IMR-90 (cell line): ENCODE measurements around the gene ATP10B. TPM values are rescaled to one million over a fixed set of nuclear protein-coding genes. Genes with fewer than 3 reads are reported as not detected.

Source experiments
- ATAC-seq: fragments of 200-7000 bp; cut with Tn5 transposase; 2 replicates; pipeline ENCODE4 v1.9.1; 2020; ENCODE audit warnings: low read depth, mild to moderate bottlenecking, moderate library complexity
- BruUV-seq: library from RNA; stranded (reverse); fragments of 400-500 nt; replicated peaks from 2 replicates; lab custom pipeline; 2021; lab: Mats Ljungman, UMichigan
- CTCF ChIA-PET: fragments of 300-600 bp; formaldehyde crosslinking; extraction: SDS; loops from one replicate; lab custom pipeline; 2021; ENCODE audit warnings: antibody characterized with exemption; lab: Yijun Ruan, JAX
- POLR2A ChIA-PET: fragments of 300-600 bp; sonication (Branson Sonifier 250); formaldehyde crosslinking; loops from one replicate; lab custom pipeline; 2022; ENCODE audit warnings: antibody characterized with exemption; ENCODE audit not compliant: unreplicated experiment; lab: Charles Lee
- DNase-seq: peaks from one replicate; pipeline ENCODE4 v3.0.0; 2013
- H2AFZ ChIP-seq: replicated peaks from 2 replicates; pipeline ENCODE3; 2013; ENCODE audit warnings: low read length, mild to moderate bottlenecking; ENCODE audit not compliant: poor library complexity
- H2AK5ac ChIP-seq: 2 replicates; pipeline ENCODE4 v1.6.1; 2013; ENCODE audit warnings: low read depth, low read length, inconsistent platforms
- H2AK9ac ChIP-seq: replicated peaks from 2 replicates; pipeline ENCODE3; 2013; ENCODE audit warnings: mild to moderate bottlenecking, low read depth, low read length, moderate library complexity; ENCODE audit not compliant: poor library complexity
- H2BK120ac ChIP-seq: 2 replicates; pipeline ENCODE4 v1.6.1; 2013; ENCODE audit warnings: low read depth, low read length, inconsistent platforms
- H2BK15ac ChIP-seq: 3 replicates; pipeline ENCODE4 v1.6.1; 2013; ENCODE audit warnings: low read depth, low read length, inconsistent platforms
- H2BK20ac ChIP-seq: 2 replicates; pipeline ENCODE4 v1.6.1; 2013; ENCODE audit warnings: low read depth, mild to moderate bottlenecking, inconsistent platforms, low read length, moderate library complexity
- H2BK5ac ChIP-seq: 2 replicates; pipeline ENCODE4 v1.6.1; 2013; ENCODE audit warnings: mild to moderate bottlenecking, low read depth, low read length, inconsistent platforms; ENCODE audit not compliant: poor library complexity, severe bottlenecking
- H3K14ac ChIP-seq: replicated peaks from 2 replicates; pipeline ENCODE4 v1.6.1; 2013; ENCODE audit warnings: low read depth, low read length, inconsistent platforms
- H3K18ac ChIP-seq: 2 replicates; pipeline ENCODE4 v1.6.1; 2013; ENCODE audit warnings: low read depth, low read length, control low read depth
- H3K23ac ChIP-seq: 2 replicates; pipeline ENCODE4 v1.6.1; 2013; ENCODE audit warnings: low read depth, low read length, inconsistent platforms
- H3K27ac ChIP-seq: 2 replicates; pipeline ENCODE4 v1.5.1; 2013; ENCODE audit warnings: mild to moderate bottlenecking, control low read depth, low read length; ENCODE audit not compliant: insufficient read depth
- H3K27me3 ChIP-seq: 2 replicates; pipeline ENCODE4 v1.6.1; 2013; ENCODE audit warnings: low read length; ENCODE audit not compliant: control insufficient read depth, insufficient read depth
- H3K36me3 ChIP-seq: 2 replicates; pipeline ENCODE4 v1.6.1; 2013; ENCODE audit warnings: low read length, mixed read lengths; ENCODE audit not compliant: control insufficient read depth, insufficient read depth
- H3K4ac ChIP-seq: 2 replicates; pipeline ENCODE4 v1.6.1; 2013; ENCODE audit warnings: low read depth, low read length, inconsistent platforms
- H3K4me1 ChIP-seq: 2 replicates; pipeline ENCODE4 v1.6.1; 2013; ENCODE audit warnings: low read length, mixed read lengths; ENCODE audit not compliant: control insufficient read depth, insufficient read depth
- H3K4me2 ChIP-seq: 2 replicates; pipeline ENCODE4 v1.6.1; 2013; ENCODE audit warnings: low read depth, mild to moderate bottlenecking, control low read depth, low read length, moderate library complexity
- H3K4me3 ChIP-seq: 2 replicates; pipeline ENCODE4 v1.5.1; 2013; ENCODE audit warnings: low read depth, mild to moderate bottlenecking, control low read depth, low read length, moderate library complexity; ENCODE audit not compliant: insufficient read depth
- H3K56ac ChIP-seq: 2 replicates; pipeline ENCODE4 v1.6.1; 2013; ENCODE audit warnings: low read length, inconsistent platforms; ENCODE audit not compliant: insufficient read depth; ENCODE audit errors: extremely low read depth
- H3K79me1 ChIP-seq, 2 experiments: 2 replicates each; pipeline ENCODE4 v1.6.1; 2013; ENCODE audit warnings: low read length in 2 of 2, inconsistent platforms in 1 of 2, low read depth in 1 of 2
- H3K9ac ChIP-seq: 2 replicates; pipeline ENCODE4 v1.6.1; 2013; ENCODE audit warnings: low read depth, low read length, control low read depth
- H3K9me1 ChIP-seq: 2 replicates; pipeline ENCODE4 v1.6.1; 2013; ENCODE audit warnings: low read length, inconsistent platforms; ENCODE audit not compliant: insufficient read depth
- H3K9me3 ChIP-seq: 2 replicates; pipeline ENCODE4 v1.6.1; 2013; ENCODE audit warnings: low read length; ENCODE audit not compliant: control insufficient read depth, insufficient read depth
- H4K20me1 ChIP-seq: 2 replicates; pipeline ENCODE4 v1.6.1; 2013; ENCODE audit warnings: low read length, inconsistent platforms; ENCODE audit not compliant: insufficient read depth
- H4K5ac ChIP-seq: 2 replicates; pipeline ENCODE4 v1.6.1; 2013; ENCODE audit warnings: mild to moderate bottlenecking, low read depth, low read length, control low read depth
- H4K8ac ChIP-seq, 2 experiments: 2 replicates each; pipeline ENCODE4 v1.6.1; 2013; ENCODE audit warnings: low read depth in 2 of 2, low read length in 2 of 2, control low read depth in 1 of 2, inconsistent platforms in 1 of 2
- H4K91ac ChIP-seq: 2 replicates; pipeline ENCODE4 v1.6.1; 2013; ENCODE audit warnings: low read depth, low read length, inconsistent platforms; ENCODE audit not compliant: insufficient read depth
- BHLHE40 ChIP-seq: fragments of 150-350 bp; IDR thresholded peaks from 2 replicates; pipeline ENCODE4 v1.6.1; 2016; ENCODE audit warnings: mild to moderate bottlenecking, low read depth, low read length
- CHD1 ChIP-seq: IDR thresholded peaks from 2 replicates; pipeline ENCODE4 v1.6.1; 2012; ENCODE audit warnings: low read depth, low read length, improper control_type of control experiment
- MAZ ChIP-seq: IDR thresholded peaks from 2 replicates; pipeline ENCODE4 v1.6.1; 2012; ENCODE audit warnings: low read depth, mild to moderate bottlenecking, low read length, improper control_type of control experiment, moderate library complexity, borderline replicate concordance
- MXI1 ChIP-seq: IDR thresholded peaks from 2 replicates; pipeline ENCODE4 v1.6.1; 2012; ENCODE audit warnings: low read depth, mild to moderate bottlenecking, low read length, moderate library complexity, borderline replicate concordance
- NFE2L2 ChIP-seq: fragments of 150-350 bp; IDR thresholded peaks from 2 replicates; pipeline ENCODE4 v1.6.1; 2016; ENCODE audit warnings: low read depth, mild to moderate bottlenecking, low read length
- RFX5 ChIP-seq: IDR thresholded peaks from 2 replicates; pipeline ENCODE4 v1.8.0; 2012; ENCODE audit warnings: low read depth, mild to moderate bottlenecking, low read length, moderate library complexity
- SMC3 ChIP-seq: fragments of 150-350 bp; IDR thresholded peaks from 2 replicates; pipeline ENCODE4 v1.6.1; 2016; ENCODE audit warnings: low read depth, mild to moderate bottlenecking, antibody characterized with exemption, low read length, moderate library complexity
- WGBS, 2 experiments: methylation state at CpG; one replicate each; pipeline versions ENCODE4 v1.1.5 to v1.1.7; 2013; ENCODE audit warnings: missing lambda C conversion rate in 2 of 2; ENCODE audit not compliant: insufficient read length in 1 of 2; ENCODE audit errors: extremely low coverage in 2 of 2; 5-methylcytosine and 5-hydroxymethylcytosine counted together
- dilution Hi-C: fragments of 300-500 bp; cut with HindIII; formaldehyde crosslinking; loops from one replicate; pipeline ENCODE4 v1.14.3; 2018; ENCODE audit warnings: low sequenced_read_pairs; ENCODE audit not compliant: unreplicated experiment
- in situ Hi-C: fragments of 300-500 bp; cut with MboI; formaldehyde crosslinking; loops from 3 replicates; pipeline ENCODE4 v1.14.3; 2019; ENCODE audit warnings: low sequenced_read_pairs, inconsistent platforms, mixed read lengths
- intact Hi-C: fragments of 100-400 bp; cut with micrococcal nuclease; formaldehyde crosslinking; loops from 2 replicates; pipeline ENCODE4 v1.10.0; 2022
- polyA plus RNA-seq, 3 experiments: library from polyadenylated mRNA; depleted of rRNA; stranded (reverse); fragments of >200 nt; gene quantifications; 2 replicates each; pipeline ENCODE4 v1.2.3, GENCODE V29; 2012; ENCODE audit warnings: low replicate concordance in 1 of 3
- total RNA-seq: library from RNA; depleted of rRNA; stranded (reverse); fragments of >200 nt; gene quantifications from 2 replicates; pipeline ENCODE4 v1.2.3, GENCODE V29; 2012
- TF ChIP-seq, protein P1 (sequence below): fragments of 150-350 bp; IDR thresholded peaks from 2 replicates; pipeline ENCODE4 v1.6.1; 2016; ENCODE audit warnings: low read depth, mild to moderate bottlenecking, low read length, moderate library complexity, borderline replicate concordance

The ATP10B gene
- total and polyA plus RNA-seq, 2 of the 4 experiments (the other 2 are of a cell fraction) = not detected

DNA sequence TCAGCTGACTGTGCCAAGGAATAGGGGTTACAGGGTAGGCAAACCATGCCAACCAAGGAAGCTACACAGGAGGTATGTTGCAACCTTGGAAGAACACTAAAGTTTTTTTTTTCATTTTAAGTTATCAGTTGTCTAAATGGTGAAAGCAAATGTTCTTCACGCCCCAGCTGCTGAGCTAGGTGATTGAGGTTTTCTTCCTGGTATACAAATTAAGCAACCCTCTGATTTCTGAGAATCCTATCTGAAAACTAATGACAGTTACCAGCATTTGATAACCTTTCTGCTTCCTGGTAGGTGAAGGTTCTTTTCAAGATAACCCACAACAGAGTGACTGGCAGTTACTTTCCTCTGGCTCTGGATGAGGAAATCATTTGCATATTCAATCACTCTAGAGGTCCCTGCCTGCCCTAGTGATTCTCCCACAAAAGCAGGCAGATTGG lies 194.9 kb downstream of the ATP10B start:
- Histone ChIP-seq H3K4ac (no peak overlapping the region), H3K27ac (no peak overlapping the region), H3K9ac (no peak overlapping the region), H2BK20ac (no peak overlapping the region), H3K4me1 (no peaks in the 10 kb centered on the region), H2BK15ac (no peak overlapping the region), H3K9me1 (no peaks in the 10 kb centered on the region), H3K36me3 (no peaks in the 10 kb centered on the region), H3K4me3 (no peak overlapping the region), H3K56ac (no peak overlapping the region), H2BK5ac (no peak overlapping the region), H3K27me3 (no peaks in the 10 kb centered on the region), H4K8ac (no peak overlapping the region), H3K14ac (no peak overlapping the region), H4K91ac (no peak overlapping the region), H3K23ac (no peak overlapping the region), H2AK9ac (no peak overlapping the region), H3K79me1 (no peaks in the 10 kb centered on the region), H4K5ac (no peak overlapping the region), H3K18ac (no peak overlapping the region), H3K9me3 (peaks cover 9% of the 10 kb centered on the region), H2AK5ac (no peak overlapping the region), H2AFZ (no peak overlapping the region), H2BK120ac (no peak overlapping the region), H3K4me2 (no peak overlapping the region), H4K20me1 (no peaks in the 10 kb centered on the region)
- in situ Hi-C loops (no loop called here), intact Hi-C loops (no loop called here), dilution Hi-C loops (no loop called here)
- CTCF ChIA-PET = no interaction called here
- no CpG with 5 or more reads among the region's 1 CpG for WGBS, 2 experiments
- no peak for ATAC-seq
- TF ChIP-seq NFE2L2 (no peak), MXI1 (no peak), BHLHE40 (no peak), RFX5 (no peak), MAZ (no peak), SMC3 (no peak), CHD1 (no peak)
- TF ChIP-seq, protein P1, sequence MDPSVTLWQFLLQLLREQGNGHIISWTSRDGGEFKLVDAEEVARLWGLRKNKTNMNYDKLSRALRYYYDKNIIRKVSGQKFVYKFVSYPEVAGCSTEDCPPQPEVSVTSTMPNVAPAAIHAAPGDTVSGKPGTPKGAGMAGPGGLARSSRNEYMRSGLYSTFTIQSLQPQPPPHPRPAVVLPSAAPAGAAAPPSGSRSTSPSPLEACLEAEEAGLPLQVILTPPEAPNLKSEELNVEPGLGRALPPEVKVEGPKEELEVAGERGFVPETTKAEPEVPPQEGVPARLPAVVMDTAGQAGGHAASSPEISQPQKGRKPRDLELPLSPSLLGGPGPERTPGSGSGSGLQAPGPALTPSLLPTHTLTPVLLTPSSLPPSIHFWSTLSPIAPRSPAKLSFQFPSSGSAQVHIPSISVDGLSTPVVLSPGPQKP = no peak
- no TSS peak for BruUV-seq
- POLR2A ChIA-PET = no interaction called here
- no peak for DNase-seq
